ENCODE results near the gene ZMIZ2.

DNA sequence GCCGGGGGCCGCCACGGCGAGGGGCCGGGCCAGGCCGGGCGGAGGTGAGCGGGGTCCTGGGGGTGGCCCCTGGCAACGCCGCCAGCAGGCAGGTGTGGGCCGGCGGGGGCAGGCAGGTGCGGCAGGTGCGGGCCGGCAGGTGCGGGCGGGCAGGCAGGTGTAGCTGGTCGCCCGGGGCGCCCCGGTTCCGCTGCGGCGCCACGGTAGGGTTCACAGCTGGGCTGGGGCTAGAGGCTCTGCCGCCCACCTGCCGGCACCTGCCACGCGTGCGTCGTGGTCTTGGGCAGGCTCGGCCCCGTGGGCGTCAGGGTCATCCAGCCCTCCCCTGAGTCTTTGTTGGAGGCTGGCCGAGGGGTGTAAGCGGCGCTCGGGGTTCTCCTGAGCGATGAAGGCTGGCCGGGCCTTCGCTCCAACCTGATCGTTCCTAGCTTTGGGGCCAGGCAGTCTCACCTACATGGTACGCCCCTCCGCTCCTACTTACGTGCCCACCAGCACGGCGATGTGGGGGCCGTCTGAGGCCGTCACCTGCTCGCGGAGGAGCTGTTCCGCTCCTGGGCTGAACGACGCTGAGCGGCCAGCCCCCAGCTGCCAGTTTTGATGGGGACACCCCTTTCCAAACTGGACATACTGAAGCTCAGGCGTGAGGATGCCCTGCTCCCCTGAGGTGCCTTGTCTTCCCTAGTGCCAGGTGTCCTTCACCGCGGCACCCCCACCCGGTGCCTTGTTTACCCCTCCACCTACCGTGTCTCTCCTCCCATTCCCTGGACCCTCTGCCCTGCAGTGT is 493 bp downstream of the ZMIZ2 start:
- no peak for TF ChIP-seq SIN3A (IDR thresholded peaks at IDR 0.05; ENCODE audit: low read depth)
- no peak for TF ChIP-seq RAD21 (IDR thresholded peaks at IDR 0.05; ENCODE audit: low read depth)

Measured in HCT116 (cell line).